OCI-LY3 (cell line): ENCODE data around the gene PON2.

Experiments used
- H2AFZ ChIP-seq: fragments of 200-600, 300-600 bp; shearing (Covaris generic); 2 replicates; pipeline ENCODE4 v1.6.0; 2014; ENCODE audit warnings: antibody characterized with exemption, low read depth, low read length
- H3K27ac ChIP-seq: fragments of 200-600, 300-600 bp; sonication (generic); 2 replicates; pipeline ENCODE4 v1.5.1; 2014; ENCODE audit warnings: mild to moderate bottlenecking, low read length, moderate library complexity, mixed read lengths
- H3K27me3 ChIP-seq: fragments of 200-600, 300-600 bp; sonication (generic); 2 replicates; pipeline ENCODE4 v1.6.1; 2014; ENCODE audit warnings: low read depth, low read length, mixed read lengths
- H3K36me3 ChIP-seq: fragments of 200-600, 300-600 bp; sonication (generic); replicated peaks from 2 replicates; pipeline ENCODE3; 2014; ENCODE audit warnings: low read depth, low read length, mixed read lengths
- H3K4me1 ChIP-seq: fragments of 300-600, 200-600 bp; sonication (generic); 2 replicates; pipeline ENCODE4 v1.6.1; 2014; ENCODE audit warnings: low read length, mixed read lengths
- H3K4me2 ChIP-seq: fragments of 200-600, 300-600 bp; sonication (generic); 2 replicates; pipeline ENCODE4 v1.6.1; 2014; ENCODE audit warnings: low read length, mixed read lengths
- H3K4me3 ChIP-seq: fragments of 300-600, 200-600 bp; sonication (generic); 2 replicates; pipeline ENCODE4 v1.5.1; 2014; ENCODE audit warnings: antibody characterized with exemption, mild to moderate bottlenecking, low read length, moderate library complexity
- H3K79me2 ChIP-seq: fragments of 300-600, 200-600 bp; shearing (Covaris generic); 2 replicates; pipeline ENCODE4 v1.6.1; 2014; ENCODE audit warnings: mild to moderate bottlenecking, low read length, mixed read lengths
- H3K9ac ChIP-seq: fragments of 300-600, 200-600 bp; shearing (Covaris generic); 2 replicates; pipeline ENCODE4 v1.6.0; 2014; ENCODE audit warnings: mild to moderate bottlenecking, low read length, moderate library complexity
- H3K9me3 ChIP-seq: fragments of 200-600, 300-600 bp; shearing (Covaris generic); 2 replicates; pipeline ENCODE4 v1.6.1; 2014; ENCODE audit warnings: low read length, mixed read lengths; ENCODE audit not compliant: insufficient read depth
- H4K20me1 ChIP-seq: fragments of 200-600, 300-600 bp; sonication (generic); 2 replicates; pipeline ENCODE4 v1.6.1; 2016; ENCODE audit warnings: low read length, mixed read lengths; ENCODE audit not compliant: insufficient read depth
- EZH2phosphoT487 ChIP-seq: fragments of 200-600 bp; shearing (Covaris generic); IDR thresholded peaks from 2 replicates; pipeline ENCODE4 v1.6.1; 2018; ENCODE audit warnings: antibody characterized with exemption, mixed run types, low read depth
- TF ChIP-seq, protein P1 (sequence below): fragments of 200-600, 300-600 bp; sonication (generic); IDR thresholded peaks from 2 replicates; pipeline ENCODE4 v1.5.1; 2014; ENCODE audit warnings: antibody characterized with exemption, low read length, low read depth

PON2 gene

DNA sequence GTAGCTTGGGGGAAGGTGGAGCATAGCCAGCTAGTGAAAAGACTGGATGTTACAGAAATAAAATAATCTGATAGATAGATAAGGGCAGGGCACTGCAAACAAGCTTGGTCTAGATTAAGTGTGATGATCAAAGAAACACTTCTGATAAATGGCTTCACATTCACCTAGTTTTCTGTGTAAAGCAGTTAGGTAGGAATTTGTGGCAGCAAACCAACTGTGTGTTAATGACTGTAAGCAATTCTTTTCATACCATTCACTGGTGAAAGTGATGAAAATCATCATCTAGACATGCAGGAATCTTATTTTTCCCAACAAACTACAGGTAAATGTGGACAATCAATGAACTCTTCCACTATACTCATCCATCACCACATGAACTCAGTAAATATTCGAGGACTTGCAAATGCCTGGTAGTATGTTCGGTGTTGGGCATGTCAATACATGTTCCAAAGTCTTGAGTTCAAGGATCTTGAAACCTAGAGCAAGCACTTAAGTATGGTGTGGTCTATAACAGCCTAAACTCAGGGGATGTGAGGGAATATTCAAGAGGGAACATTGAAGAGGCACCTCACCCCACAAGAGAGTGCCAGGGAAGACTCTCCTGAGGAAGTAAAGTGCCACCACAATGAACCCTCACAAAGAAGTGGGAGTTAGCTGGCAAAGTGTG, 59.1 kb downstream of the PON2 start:
- H3K9ac ChIP-seq: no peak overlapping the region
- H3K79me2 ChIP-seq: no peaks in the 10 kb centered on the region
- H3K36me3 ChIP-seq: no peaks in the 10 kb centered on the region
- H3K27me3 ChIP-seq: no peaks in the 10 kb centered on the region
- no peak overlapping the region for H3K4me2 ChIP-seq
- no peaks in the 10 kb centered on the region for H4K20me1 ChIP-seq
- H3K27ac ChIP-seq: no peak overlapping the region
- TF ChIP-seq EZH2phosphoT487: no peak
- TF ChIP-seq, protein P1, sequence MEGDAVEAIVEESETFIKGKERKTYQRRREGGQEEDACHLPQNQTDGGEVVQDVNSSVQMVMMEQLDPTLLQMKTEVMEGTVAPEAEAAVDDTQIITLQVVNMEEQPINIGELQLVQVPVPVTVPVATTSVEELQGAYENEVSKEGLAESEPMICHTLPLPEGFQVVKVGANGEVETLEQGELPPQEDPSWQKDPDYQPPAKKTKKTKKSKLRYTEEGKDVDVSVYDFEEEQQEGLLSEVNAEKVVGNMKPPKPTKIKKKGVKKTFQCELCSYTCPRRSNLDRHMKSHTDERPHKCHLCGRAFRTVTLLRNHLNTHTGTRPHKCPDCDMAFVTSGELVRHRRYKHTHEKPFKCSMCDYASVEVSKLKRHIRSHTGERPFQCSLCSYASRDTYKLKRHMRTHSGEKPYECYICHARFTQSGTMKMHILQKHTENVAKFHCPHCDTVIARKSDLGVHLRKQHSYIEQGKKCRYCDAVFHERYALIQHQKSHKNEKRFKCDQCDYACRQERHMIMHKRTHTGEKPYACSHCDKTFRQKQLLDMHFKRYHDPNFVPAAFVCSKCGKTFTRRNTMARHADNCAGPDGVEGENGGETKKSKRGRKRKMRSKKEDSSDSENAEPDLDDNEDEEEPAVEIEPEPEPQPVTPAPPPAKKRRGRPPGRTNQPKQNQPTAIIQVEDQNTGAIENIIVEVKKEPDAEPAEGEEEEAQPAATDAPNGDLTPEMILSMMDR: no peak
- H3K9me3 ChIP-seq: no peaks in the 10 kb centered on the region
- no peak overlapping the region for H3K4me3 ChIP-seq
- no peak overlapping the region for H2AFZ ChIP-seq
- H3K4me1 ChIP-seq: no peaks in the 10 kb centered on the region

- Histone ChIP-seq H3K36me3 (no peaks in the 10 kb centered on the region), H3K4me1 (no peaks in the 10 kb centered on the region), H3K9ac (no peak overlapping the region), H2AFZ (no peak overlapping the region), H3K4me2 (no peak overlapping the region), H3K27ac (no peak overlapping the region), H3K27me3 (no peaks in the 10 kb centered on the region), H4K20me1 (no peaks in the 10 kb centered on the region), H3K79me2 (no peaks in the 10 kb centered on the region), H3K9me3 (no peaks in the 10 kb centered on the region), H3K4me3 (no peak overlapping the region)
- TF ChIP-seq, protein P1: no peak
- no peak for TF ChIP-seq EZH2phosphoT487
Measured at GRCh38 chr7:95373323-95373722, 61.5 kb downstream of the PON2 start.

DNA sequence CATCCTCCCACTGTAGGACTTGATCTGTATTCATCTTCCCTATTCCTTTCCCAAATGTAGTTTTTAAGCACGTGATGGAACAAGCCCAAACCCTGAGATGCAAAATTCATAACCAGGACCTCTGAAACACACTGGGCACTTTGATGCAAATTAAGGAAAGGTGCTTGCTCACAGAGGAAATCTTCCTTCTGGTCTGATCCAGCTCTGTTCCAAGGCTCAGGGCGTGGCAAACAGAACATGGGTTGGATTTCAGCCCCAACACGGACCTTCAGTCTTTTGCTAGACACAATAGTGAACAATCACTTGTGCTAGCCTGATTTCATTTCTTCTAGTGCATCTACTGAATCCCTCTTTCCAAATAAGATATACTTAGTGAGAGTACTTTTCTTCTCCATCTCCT, 66.6 kb downstream of the PON2 start:
- no peaks in the 10 kb centered on the region for H4K20me1 ChIP-seq
- H2AFZ ChIP-seq: no peak overlapping the region
- no peaks in the 10 kb centered on the region for H3K79me2 ChIP-seq
- no peaks in the 10 kb centered on the region for H3K36me3 ChIP-seq
- no peak overlapping the region for H3K4me2 ChIP-seq
- no peaks in the 10 kb centered on the region for H3K4me1 ChIP-seq
- H3K27me3 ChIP-seq: no peaks in the 10 kb centered on the region
- TF ChIP-seq EZH2phosphoT487: no peak
- TF ChIP-seq, protein P1: no peak
- no peak overlapping the region for H3K9ac ChIP-seq
- no peak overlapping the region for H3K27ac ChIP-seq
- H3K4me3 ChIP-seq: no peak overlapping the region
- no peaks in the 10 kb centered on the region for H3K9me3 ChIP-seq

- no peak overlapping the region for H3K4me3 ChIP-seq
- TF ChIP-seq, protein P1: no peak
- no peak for TF ChIP-seq EZH2phosphoT487
- H3K9ac ChIP-seq: no peak overlapping the region
- no peak overlapping the region for H3K4me2 ChIP-seq
- no peaks in the 10 kb centered on the region for H3K27me3 ChIP-seq
- no peaks in the 10 kb centered on the region for H3K4me1 ChIP-seq
- H4K20me1 ChIP-seq: no peaks in the 10 kb centered on the region
- no peak overlapping the region for H3K27ac ChIP-seq
- H3K79me2 ChIP-seq: no peaks in the 10 kb centered on the region
- H3K36me3 ChIP-seq: no peaks in the 10 kb centered on the region
- H3K9me3 ChIP-seq: no peaks in the 10 kb centered on the region
- no peak overlapping the region for H2AFZ ChIP-seq
Measured at GRCh38 chr7:95367606-95368005, 67.2 kb downstream of the PON2 start.
